SW 1271 (cell line): ENCODE results near the gene HSD11B2.

Experiments
- DNase-seq, 2 experiments: peaks; one replicate each; lab custom pipeline; 2025; lab: John Stamatoyannopoulos, UW

The HSD11B2 gene

DNA sequence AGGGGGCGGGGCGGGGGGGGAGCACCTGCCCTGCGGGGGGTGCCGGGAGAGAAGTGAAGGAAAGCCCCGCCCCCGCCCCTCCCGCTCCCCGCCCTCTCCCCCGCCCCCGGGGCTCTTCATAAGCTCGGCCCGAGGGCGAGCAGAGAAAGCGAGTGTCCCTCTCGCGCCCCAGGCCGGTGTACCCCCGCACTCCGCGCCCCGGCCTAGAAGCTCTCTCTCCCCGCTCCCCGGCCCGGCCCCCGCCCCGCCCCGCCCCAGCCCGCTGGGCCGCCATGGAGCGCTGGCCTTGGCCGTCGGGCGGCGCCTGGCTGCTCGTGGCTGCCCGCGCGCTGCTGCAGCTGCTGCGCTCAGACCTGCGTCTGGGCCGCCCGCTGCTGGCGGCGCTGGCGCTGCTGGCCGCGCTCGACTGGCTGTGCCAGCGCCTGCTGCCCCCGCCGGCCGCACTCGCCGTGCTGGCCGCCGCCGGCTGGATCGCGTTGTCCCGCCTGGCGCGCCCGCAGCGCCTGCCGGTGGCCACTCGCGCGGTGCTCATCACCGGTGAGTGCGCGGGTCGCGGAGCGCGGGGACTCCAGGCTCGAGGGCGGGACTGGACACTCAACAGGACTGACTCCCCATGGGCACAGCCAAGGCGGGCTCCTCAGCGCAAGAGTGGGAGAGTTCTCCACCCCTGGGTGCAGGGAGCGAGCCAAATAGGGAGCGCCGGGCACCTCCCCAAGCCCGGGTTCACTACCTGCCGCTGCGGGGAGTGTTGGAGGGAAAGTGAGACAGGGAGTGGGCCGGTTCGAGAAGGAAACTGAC is at the start of gene HSD11B2:
Gene HSD11B2, plus strand, starts transcription at position 145 of the 798 bp plus-strand sequence. Its CDS starts 128 bp downstream, at position 273.
- DNase-seq: peak in 1 of 2 experiments; percentile 47

DNA sequence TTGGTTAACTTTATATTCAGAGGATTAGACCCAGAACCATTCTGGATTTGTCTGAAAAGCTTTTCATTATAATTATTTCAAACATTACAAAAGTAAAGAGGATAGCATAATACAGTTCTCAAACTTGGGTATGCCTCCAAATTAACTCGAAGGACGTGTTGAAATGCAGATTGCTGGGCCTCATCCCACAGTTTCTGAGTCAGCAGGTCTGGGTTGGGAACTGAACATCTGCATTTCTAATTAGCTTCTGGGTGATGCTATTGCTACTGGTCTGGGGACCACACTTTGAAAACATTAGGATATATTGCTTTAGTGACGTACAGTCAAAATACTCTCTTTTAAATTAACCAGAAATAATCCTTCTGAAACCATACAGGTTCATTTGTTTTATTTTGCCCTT is 47.6 kb upstream of the HSD11B2 start:
- DNase-seq: no peak

DNA sequence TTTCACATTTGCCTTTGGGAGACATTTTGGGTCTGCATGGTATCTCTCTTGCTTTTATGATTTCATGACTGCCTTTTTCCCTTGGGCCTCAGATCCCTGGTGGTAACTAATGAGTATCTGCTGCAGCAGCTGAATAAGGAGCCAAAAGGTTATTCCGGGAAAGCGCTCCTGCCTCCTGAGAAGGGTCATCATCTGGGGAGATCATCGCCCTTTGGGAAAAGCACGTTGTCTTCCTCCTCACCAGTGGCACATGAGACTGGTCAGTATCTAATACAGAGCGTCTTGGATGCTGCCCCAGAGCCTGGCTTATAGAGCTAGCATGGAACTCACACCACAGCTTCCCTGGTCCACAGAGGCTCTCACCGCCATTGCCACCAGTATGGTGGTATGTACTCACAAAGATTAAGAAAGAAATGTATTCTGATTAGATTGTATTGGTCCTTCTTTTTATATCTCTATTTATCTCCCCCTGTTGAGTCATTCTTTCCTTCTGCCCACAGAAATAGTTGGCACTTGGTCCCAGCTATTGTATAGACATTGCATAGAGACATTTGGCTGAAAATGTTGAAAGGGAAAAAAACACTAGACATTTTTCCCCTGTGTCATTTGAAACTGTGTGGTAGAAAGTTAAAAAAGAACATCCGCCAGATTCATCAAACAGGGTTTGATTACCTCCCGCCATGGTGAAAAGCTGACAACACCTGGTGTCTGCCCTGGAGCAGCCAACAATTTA is 46.0 kb upstream of the HSD11B2 start:
- no peak for DNase-seq

DNA sequence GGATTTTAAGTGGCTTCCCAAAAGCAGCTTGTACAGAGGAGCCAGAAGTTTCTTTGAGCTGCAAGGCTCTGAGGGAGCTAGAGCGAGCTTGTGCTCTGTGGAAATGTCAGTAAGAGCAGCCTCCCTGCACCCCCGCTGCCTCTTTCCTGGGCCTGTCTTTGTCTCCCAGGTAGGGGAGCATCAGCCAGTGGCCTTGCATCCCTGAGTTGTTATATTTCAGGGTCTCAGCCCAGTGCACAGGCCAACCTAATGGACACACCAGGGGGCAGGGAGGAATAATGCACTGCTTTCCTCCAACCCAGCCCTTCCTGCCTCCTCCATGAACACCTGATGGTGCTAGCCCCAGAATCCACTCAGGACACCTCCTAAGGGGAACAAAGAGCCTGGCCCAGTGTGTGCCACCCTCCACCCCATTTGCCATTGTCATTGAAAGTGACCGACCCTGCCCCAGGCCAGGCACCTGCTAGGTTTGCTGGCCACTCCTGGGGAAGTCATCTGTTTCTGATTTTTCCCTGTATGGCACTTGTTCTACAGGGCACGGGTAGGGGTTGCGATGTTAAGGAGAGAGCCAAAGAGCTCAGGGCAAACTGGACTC is 44.0 kb upstream of the HSD11B2 start:
- DNase-seq: no peak

GRCh38 chr16:67387479-67388079 is 43.3 kb upstream of the HSD11B2 start:
- DNase-seq: no peak

GRCh38 chr16:67388191-67388590 is 42.7 kb upstream of the HSD11B2 start:
- DNase-seq: no peak

DNA sequence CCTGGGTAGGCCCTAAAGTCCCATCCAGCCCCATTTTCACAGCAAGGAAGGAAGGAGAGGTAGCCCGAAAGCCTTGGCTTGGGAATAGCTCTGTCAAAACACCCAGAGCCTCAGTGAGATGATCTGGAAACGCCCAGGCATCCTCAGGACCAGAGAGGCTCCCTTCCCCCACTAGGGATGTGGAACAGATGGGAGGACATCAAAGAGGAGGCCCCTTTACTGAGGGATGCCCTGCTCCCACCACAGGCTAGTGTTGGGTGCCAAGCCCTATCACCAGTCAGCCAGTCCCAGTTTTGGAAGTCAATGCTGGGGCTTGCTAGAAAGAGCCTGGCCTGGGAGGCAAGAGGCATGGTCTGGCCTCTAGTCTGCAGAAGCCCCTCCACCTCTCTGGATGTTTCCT is 42.3 kb upstream of the HSD11B2 start:
- DNase-seq: no peak

DNA sequence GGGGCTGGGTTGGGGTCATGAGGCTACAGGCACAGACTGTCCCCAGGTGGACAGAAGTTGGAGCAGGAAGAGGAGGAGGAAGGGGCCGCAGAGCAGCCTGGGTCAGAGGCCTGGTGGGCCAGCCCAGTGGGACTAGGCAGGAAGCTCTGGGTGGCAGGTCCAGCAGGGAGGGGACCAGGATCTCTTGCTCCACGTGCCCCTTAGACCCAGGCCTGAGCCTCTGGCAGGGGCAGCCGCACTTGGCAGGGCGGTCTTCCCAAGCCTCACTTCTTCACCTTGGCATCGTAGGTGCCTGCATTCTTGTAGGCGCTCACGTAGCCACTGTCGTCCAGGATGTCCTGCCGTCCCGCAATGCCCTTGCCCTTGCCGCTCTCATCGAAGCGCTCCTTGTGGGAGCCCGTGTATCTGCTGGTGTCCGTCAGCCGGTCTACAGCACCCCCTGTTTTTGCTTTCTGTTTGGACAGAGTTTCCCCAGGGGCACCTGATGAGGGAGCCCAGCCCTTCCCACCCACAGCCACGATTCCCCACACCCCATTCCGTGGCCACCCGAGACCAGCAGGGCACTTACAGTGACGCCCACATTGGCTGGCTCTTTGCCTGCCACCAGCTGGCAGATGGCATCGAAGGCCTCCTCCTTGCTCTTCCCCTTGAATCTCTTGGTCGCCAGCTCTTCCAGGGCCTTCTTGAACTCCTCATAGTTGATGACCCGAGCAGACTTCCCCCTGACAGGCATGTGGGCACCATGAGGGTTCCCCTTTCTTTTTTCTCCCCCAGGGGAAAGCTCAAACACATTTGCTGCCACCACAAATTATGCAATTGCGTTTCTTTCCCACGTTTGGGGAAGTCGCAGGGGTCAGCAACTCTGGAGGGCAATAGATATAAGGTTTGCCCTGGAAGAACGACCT is 40.8 kb upstream of the HSD11B2 start:
- DNase-seq: no peak

- DNase-seq: no peak
Observed at GRCh38 chr16:67390816-67391423, 40.0 kb upstream of the HSD11B2 start.

DNA sequence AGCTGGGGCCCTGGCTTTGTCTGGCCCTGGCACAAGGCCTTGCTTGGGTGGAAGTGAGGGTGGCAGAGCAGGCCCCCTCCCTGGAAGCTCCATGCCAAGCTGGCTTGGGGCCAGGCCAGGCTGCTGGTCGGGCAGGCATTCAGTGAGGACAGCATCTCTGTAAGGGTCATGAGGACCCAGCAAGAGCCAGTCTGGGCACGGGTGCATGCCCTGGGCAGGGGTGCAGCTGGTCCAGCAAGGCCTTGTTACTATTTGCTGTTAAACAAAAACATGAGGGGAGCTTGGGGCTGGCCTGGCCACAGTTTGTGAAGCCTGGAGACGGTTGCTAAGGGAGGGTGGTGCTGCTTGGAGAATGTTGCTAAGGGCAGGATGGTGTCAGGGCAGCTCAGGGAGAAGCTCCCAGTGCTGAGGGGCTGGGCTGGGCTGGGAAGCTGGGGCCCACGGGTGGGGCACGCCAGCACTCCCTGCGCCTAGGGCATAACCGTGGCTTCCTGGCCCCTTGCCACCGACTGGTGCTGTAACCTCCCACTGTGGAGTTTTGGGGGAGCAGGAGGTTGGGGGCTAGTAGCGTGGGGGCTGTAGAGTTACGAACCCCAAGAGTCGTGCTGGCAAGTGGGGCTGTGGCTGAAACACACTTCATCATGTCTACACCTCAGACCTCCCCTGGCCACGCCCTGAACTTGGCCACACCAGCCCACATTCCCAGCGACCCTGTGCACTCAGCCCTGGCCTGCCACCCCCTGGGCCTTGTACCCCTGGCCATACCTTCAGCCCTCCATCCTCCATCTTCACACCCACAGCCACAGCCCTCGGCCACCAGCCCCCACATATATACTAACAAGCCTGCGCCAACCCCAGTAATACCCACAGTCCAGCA is 39.3 kb upstream of the HSD11B2 start:
- peak in 1 of 2 experiments; percentile 14 for DNase-seq

DNA sequence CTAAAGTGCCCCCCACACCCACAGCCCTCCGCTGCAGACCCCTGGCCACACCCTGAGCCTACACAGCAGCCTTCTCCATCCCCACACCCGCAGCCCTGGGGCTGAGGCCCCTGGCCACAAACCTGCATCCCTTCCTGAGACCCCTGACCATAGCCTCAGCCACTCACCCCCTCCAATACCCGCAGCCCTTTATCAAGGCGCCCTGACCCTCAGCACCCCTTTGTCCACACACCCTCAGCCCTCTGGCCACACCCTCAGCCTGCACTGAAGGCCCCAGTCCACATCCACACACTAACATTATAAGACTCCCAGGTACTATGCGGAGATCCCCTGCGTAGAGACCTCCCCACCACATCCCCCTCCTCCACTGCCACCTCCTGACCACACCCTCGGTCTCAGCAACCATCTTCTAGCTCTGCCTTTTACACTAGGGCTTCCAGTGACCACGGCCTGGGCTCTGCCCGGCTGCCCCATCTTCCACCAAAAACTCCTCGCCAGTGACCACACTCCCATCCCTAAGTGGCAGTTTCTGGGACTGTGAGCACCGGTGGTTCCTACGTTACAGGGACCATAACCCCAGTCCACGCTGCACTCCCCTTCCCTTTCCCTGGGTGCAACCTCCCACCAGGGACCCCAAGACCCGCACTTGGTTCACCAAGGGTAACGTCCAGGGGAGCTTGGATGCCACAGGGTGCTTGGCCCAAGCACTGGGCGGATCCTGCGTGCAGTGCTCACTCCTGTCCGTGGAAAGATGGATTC is 38.4 kb upstream of the HSD11B2 start:
- no peak for DNase-seq

- DNase-seq: peak in 1 of 2 experiments; percentile 9
Observed at GRCh38 chr16:67393111-67393787, 37.7 kb upstream of the HSD11B2 start, which contains the start of gene TPPP3. TPPP3 (minus strand) TSS chr16:67393498; CDS start chr16:67391111, 2,387 bp downstream.

DNA sequence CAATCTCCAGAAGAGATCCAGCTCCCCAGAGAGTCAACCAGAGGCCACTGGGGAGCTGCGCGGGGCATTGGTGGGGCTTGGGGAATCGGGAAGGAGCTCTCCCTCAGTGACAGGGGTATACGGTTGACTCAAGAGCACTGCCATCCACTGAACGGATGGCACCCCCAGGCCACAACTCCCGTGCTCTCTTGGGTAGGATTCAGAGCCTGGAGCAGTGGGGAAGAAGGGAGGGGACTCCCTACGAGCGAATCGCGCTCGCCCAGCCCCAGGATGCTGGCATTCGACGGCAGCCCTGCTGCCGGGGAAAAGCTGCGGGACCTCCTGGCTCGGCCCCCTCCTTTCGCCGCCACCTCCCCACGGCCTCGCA is 37.1 kb upstream of the HSD11B2 start:
- no peak for DNase-seq

DNA sequence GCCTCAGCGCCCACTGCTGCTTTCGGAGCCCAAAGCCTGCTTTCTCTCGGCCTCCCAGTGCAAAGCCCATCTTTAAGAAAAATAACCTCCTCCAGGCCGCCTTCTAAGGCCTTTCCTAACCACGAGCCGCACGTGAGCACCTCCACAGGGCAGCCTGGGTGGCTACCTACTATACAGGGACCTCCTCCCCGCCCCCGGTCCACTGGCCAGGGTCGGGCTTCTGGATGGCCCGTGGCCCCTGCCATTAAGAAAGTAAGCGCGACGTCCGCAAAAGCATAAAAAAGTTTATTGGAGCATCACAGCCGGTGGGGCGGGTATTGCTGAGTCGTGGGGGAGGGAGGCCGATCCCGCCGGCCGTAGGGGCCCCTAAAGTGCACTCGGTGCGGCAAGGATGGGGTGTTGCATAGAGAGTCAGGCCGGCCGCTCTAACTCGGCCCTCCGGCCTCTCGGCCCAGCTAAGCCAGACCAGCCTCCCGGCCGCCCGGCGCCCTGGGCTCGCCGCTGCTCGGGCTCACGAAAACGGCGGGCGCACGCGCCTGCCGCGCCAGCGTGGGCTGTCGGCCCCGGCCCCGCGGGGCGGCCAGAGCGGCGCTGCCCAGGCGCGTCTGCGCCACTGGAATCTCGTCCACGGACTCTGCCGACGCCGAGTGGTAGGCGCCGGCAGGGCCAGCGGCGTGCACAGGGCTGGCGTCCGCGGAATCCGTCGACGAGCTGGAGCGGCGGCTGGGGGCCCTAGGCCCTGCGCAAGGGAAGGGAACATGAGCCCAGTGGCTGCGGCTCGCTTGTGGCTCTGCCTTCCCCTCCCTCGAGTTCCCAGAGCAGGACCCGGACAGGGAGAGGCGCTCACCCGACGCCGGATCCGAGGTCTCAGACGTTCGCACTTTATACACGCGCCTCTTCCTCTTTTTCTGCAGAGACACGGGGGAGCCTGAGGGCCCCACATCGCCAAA is 36.5 kb upstream of the HSD11B2 start:
- DNase-seq: no peak

DNA sequence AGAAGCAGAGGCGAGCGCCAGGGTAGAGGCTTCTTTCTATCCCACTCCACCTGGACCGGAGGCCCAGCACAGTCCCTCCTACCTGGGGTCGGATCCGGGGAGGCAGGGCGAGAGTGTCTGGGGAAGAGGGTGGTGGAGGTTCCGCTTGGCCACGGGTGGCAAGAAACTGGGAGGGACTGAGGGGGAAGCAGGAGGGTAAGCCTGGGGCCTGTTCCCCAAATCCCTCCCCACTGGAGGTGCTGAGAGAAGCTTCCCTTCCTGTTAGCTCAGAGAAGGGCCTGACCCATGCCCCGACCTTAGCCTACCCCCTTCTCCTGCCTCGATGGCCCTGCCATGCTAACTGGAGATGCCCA is 35.8 kb upstream of the HSD11B2 start:
- no peak for DNase-seq

GRCh38 chr16:67395458-67396158 is 35.3 kb upstream of the HSD11B2 start:
- no peak for DNase-seq
